IMR-90 (cell line): ENCODE data around the gene WAS. TPM values are rescaled to one million over a fixed set of nuclear protein-coding genes. Genes with fewer than 3 reads are reported as not detected.

Source experiments
- ATAC-seq: fragments of 200-7000 bp; cut with Tn5 transposase; 2 replicates; pipeline ENCODE4 v1.9.1; 2020; ENCODE audit warnings: low read depth, mild to moderate bottlenecking, moderate library complexity
- BruUV-seq: library from RNA; stranded (reverse); fragments of 400-500 nt; replicated peaks from 2 replicates; lab custom pipeline; 2021; lab: Mats Ljungman, UMichigan
- CTCF ChIA-PET: fragments of 300-600 bp; formaldehyde crosslinking; extraction: SDS; loops from one replicate; lab custom pipeline; 2021; ENCODE audit warnings: antibody characterized with exemption; lab: Yijun Ruan, JAX
- POLR2A ChIA-PET: fragments of 300-600 bp; sonication (Branson Sonifier 250); formaldehyde crosslinking; loops from one replicate; lab custom pipeline; 2022; ENCODE audit warnings: antibody characterized with exemption; ENCODE audit not compliant: unreplicated experiment; lab: Charles Lee
- DNase-seq: peaks from one replicate; pipeline ENCODE4 v3.0.0; 2013
- H2AFZ ChIP-seq: replicated peaks from 2 replicates; pipeline ENCODE3; 2013; ENCODE audit warnings: low read length, mild to moderate bottlenecking; ENCODE audit not compliant: poor library complexity
- H2AK5ac ChIP-seq: 2 replicates; pipeline ENCODE4 v1.6.1; 2013; ENCODE audit warnings: low read depth, low read length, inconsistent platforms
- H2AK9ac ChIP-seq: replicated peaks from 2 replicates; pipeline ENCODE3; 2013; ENCODE audit warnings: mild to moderate bottlenecking, low read depth, low read length, moderate library complexity; ENCODE audit not compliant: poor library complexity
- H2BK120ac ChIP-seq: 2 replicates; pipeline ENCODE4 v1.6.1; 2013; ENCODE audit warnings: low read depth, low read length, inconsistent platforms
- H2BK15ac ChIP-seq: 3 replicates; pipeline ENCODE4 v1.6.1; 2013; ENCODE audit warnings: low read depth, low read length, inconsistent platforms
- H2BK20ac ChIP-seq: 2 replicates; pipeline ENCODE4 v1.6.1; 2013; ENCODE audit warnings: low read depth, mild to moderate bottlenecking, inconsistent platforms, low read length, moderate library complexity
- H2BK5ac ChIP-seq: 2 replicates; pipeline ENCODE4 v1.6.1; 2013; ENCODE audit warnings: mild to moderate bottlenecking, low read depth, low read length, inconsistent platforms; ENCODE audit not compliant: poor library complexity, severe bottlenecking
- H3K14ac ChIP-seq: replicated peaks from 2 replicates; pipeline ENCODE4 v1.6.1; 2013; ENCODE audit warnings: low read depth, low read length, inconsistent platforms
- H3K18ac ChIP-seq: 2 replicates; pipeline ENCODE4 v1.6.1; 2013; ENCODE audit warnings: low read depth, low read length, control low read depth
- H3K23ac ChIP-seq: 2 replicates; pipeline ENCODE4 v1.6.1; 2013; ENCODE audit warnings: low read depth, low read length, inconsistent platforms
- H3K27ac ChIP-seq: 2 replicates; pipeline ENCODE4 v1.5.1; 2013; ENCODE audit warnings: mild to moderate bottlenecking, control low read depth, low read length; ENCODE audit not compliant: insufficient read depth
- H3K27me3 ChIP-seq: 2 replicates; pipeline ENCODE4 v1.6.1; 2013; ENCODE audit warnings: low read length; ENCODE audit not compliant: control insufficient read depth, insufficient read depth
- H3K36me3 ChIP-seq: 2 replicates; pipeline ENCODE4 v1.6.1; 2013; ENCODE audit warnings: low read length, mixed read lengths; ENCODE audit not compliant: control insufficient read depth, insufficient read depth
- H3K4ac ChIP-seq: 2 replicates; pipeline ENCODE4 v1.6.1; 2013; ENCODE audit warnings: low read depth, low read length, inconsistent platforms
- H3K4me1 ChIP-seq: 2 replicates; pipeline ENCODE4 v1.6.1; 2013; ENCODE audit warnings: low read length, mixed read lengths; ENCODE audit not compliant: control insufficient read depth, insufficient read depth
- H3K4me2 ChIP-seq: 2 replicates; pipeline ENCODE4 v1.6.1; 2013; ENCODE audit warnings: low read depth, mild to moderate bottlenecking, control low read depth, low read length, moderate library complexity
- H3K4me3 ChIP-seq: 2 replicates; pipeline ENCODE4 v1.5.1; 2013; ENCODE audit warnings: low read depth, mild to moderate bottlenecking, control low read depth, low read length, moderate library complexity; ENCODE audit not compliant: insufficient read depth
- H3K56ac ChIP-seq: 2 replicates; pipeline ENCODE4 v1.6.1; 2013; ENCODE audit warnings: low read length, inconsistent platforms; ENCODE audit not compliant: insufficient read depth; ENCODE audit errors: extremely low read depth
- H3K79me1 ChIP-seq, 2 experiments: 2 replicates each; pipeline ENCODE4 v1.6.1; 2013; ENCODE audit warnings: low read length in 2 of 2, inconsistent platforms in 1 of 2, low read depth in 1 of 2
- H3K9ac ChIP-seq: 2 replicates; pipeline ENCODE4 v1.6.1; 2013; ENCODE audit warnings: low read depth, low read length, control low read depth
- H3K9me1 ChIP-seq: 2 replicates; pipeline ENCODE4 v1.6.1; 2013; ENCODE audit warnings: low read length, inconsistent platforms; ENCODE audit not compliant: insufficient read depth
- H3K9me3 ChIP-seq: 2 replicates; pipeline ENCODE4 v1.6.1; 2013; ENCODE audit warnings: low read length; ENCODE audit not compliant: control insufficient read depth, insufficient read depth
- H4K20me1 ChIP-seq: 2 replicates; pipeline ENCODE4 v1.6.1; 2013; ENCODE audit warnings: low read length, inconsistent platforms; ENCODE audit not compliant: insufficient read depth
- H4K5ac ChIP-seq: 2 replicates; pipeline ENCODE4 v1.6.1; 2013; ENCODE audit warnings: mild to moderate bottlenecking, low read depth, low read length, control low read depth
- H4K8ac ChIP-seq, 2 experiments: 2 replicates each; pipeline ENCODE4 v1.6.1; 2013; ENCODE audit warnings: low read depth in 2 of 2, low read length in 2 of 2, control low read depth in 1 of 2, inconsistent platforms in 1 of 2
- H4K91ac ChIP-seq: 2 replicates; pipeline ENCODE4 v1.6.1; 2013; ENCODE audit warnings: low read depth, low read length, inconsistent platforms; ENCODE audit not compliant: insufficient read depth
- BHLHE40 ChIP-seq: fragments of 150-350 bp; IDR thresholded peaks from 2 replicates; pipeline ENCODE4 v1.6.1; 2016; ENCODE audit warnings: mild to moderate bottlenecking, low read depth, low read length
- CHD1 ChIP-seq: IDR thresholded peaks from 2 replicates; pipeline ENCODE4 v1.6.1; 2012; ENCODE audit warnings: low read depth, low read length, improper control_type of control experiment
- CTCF ChIP-seq: conservative IDR thresholded peaks from 2 replicates; pipeline ENCODE4 v1.5.1; 2012; ENCODE audit warnings: mild to moderate bottlenecking, low read depth, low read length, improper control_type of control experiment
- ELK1 ChIP-seq: fragments of 150-350 bp; IDR thresholded peaks from 2 replicates; pipeline ENCODE4 v1.6.1; 2016; ENCODE audit warnings: low read depth, mild to moderate bottlenecking, low read length, moderate library complexity, borderline replicate concordance
- FOS ChIP-seq: fragments of 150-350 bp; IDR thresholded peaks from 2 replicates; pipeline ENCODE4 v1.6.1; 2016; ENCODE audit warnings: low read depth, low read length
- MAFK ChIP-seq: IDR thresholded peaks from 2 replicates; pipeline ENCODE4 v1.6.1; 2012; ENCODE audit warnings: low read depth, low read length, improper control_type of control experiment
- MAZ ChIP-seq: IDR thresholded peaks from 2 replicates; pipeline ENCODE4 v1.6.1; 2012; ENCODE audit warnings: low read depth, mild to moderate bottlenecking, low read length, improper control_type of control experiment, moderate library complexity, borderline replicate concordance
- MXI1 ChIP-seq: IDR thresholded peaks from 2 replicates; pipeline ENCODE4 v1.6.1; 2012; ENCODE audit warnings: low read depth, mild to moderate bottlenecking, low read length, moderate library complexity, borderline replicate concordance
- NFE2L2 ChIP-seq: fragments of 150-350 bp; IDR thresholded peaks from 2 replicates; pipeline ENCODE4 v1.6.1; 2016; ENCODE audit warnings: low read depth, mild to moderate bottlenecking, low read length
- POLR2A ChIP-seq: IDR thresholded peaks from 2 replicates; pipeline ENCODE4 v1.6.1; 2012; ENCODE audit warnings: mild to moderate bottlenecking, low read depth, low read length
- RAD21 ChIP-seq: IDR thresholded peaks from 2 replicates; pipeline ENCODE4 v1.6.1; 2012; ENCODE audit warnings: low read length, improper control_type of control experiment
- RCOR1 ChIP-seq: IDR thresholded peaks from 2 replicates; pipeline ENCODE4 v1.6.1; 2012; ENCODE audit warnings: mild to moderate bottlenecking, low read length, improper control_type of control experiment; ENCODE audit not compliant: insufficient replicate concordance
- RFX5 ChIP-seq: IDR thresholded peaks from 2 replicates; pipeline ENCODE4 v1.8.0; 2012; ENCODE audit warnings: low read depth, mild to moderate bottlenecking, low read length, moderate library complexity
- SMC3 ChIP-seq: fragments of 150-350 bp; IDR thresholded peaks from 2 replicates; pipeline ENCODE4 v1.6.1; 2016; ENCODE audit warnings: low read depth, mild to moderate bottlenecking, antibody characterized with exemption, low read length, moderate library complexity
- USF2 ChIP-seq: fragments of 150-350 bp; IDR thresholded peaks from 2 replicates; pipeline ENCODE4 v1.6.1; 2017; ENCODE audit warnings: mild to moderate bottlenecking, antibody characterized with exemption, low read length, low read depth
- WGBS, 2 experiments: methylation state at CpG; one replicate each; pipeline versions ENCODE4 v1.1.5 to v1.1.7; 2013; ENCODE audit warnings: missing lambda C conversion rate in 2 of 2; ENCODE audit not compliant: insufficient read length in 1 of 2; ENCODE audit errors: extremely low coverage in 2 of 2; 5-methylcytosine and 5-hydroxymethylcytosine counted together
- dilution Hi-C: fragments of 300-500 bp; cut with HindIII; formaldehyde crosslinking; loops from one replicate; pipeline ENCODE4 v1.14.3; 2018; ENCODE audit warnings: low sequenced_read_pairs; ENCODE audit not compliant: unreplicated experiment
- in situ Hi-C: fragments of 300-500 bp; cut with MboI; formaldehyde crosslinking; loops from 3 replicates; pipeline ENCODE4 v1.14.3; 2019; ENCODE audit warnings: low sequenced_read_pairs, inconsistent platforms, mixed read lengths
- intact Hi-C: fragments of 100-400 bp; cut with micrococcal nuclease; formaldehyde crosslinking; loops from 2 replicates; pipeline ENCODE4 v1.10.0; 2022
- polyA plus RNA-seq, 3 experiments: library from polyadenylated mRNA; depleted of rRNA; stranded (reverse); fragments of >200 nt; gene quantifications; 2 replicates each; pipeline ENCODE4 v1.2.3, GENCODE V29; 2012; ENCODE audit warnings: low replicate concordance in 1 of 3
- total RNA-seq: library from RNA; depleted of rRNA; stranded (reverse); fragments of >200 nt; gene quantifications from 2 replicates; pipeline ENCODE4 v1.2.3, GENCODE V29; 2012

The WAS gene
- total and polyA plus RNA-seq, 2 of the 4 experiments (the other 2 are of a cell fraction) = 0.14 TPM; not detected in 1

GRCh38 chrX:48702032-48702431, 18.4 kb downstream of the WAS start:
- Histone ChIP-seq H3K4me3 (no peak overlapping the region), H2BK120ac (no peak overlapping the region), H2AK9ac (no peak overlapping the region), H3K18ac (no peak overlapping the region), H2BK20ac (no peak overlapping the region), H3K4me1 (no peaks in the 10 kb centered on the region), H4K8ac (no peak overlapping the region), H3K9ac (no peak overlapping the region), H3K27me3 (no peaks in the 10 kb centered on the region; the same call in 1 of the 2 replicates), H3K9me1 (no peaks in the 10 kb centered on the region), H3K36me3 (peaks cover 16% of the 10 kb centered on the region), H2AFZ (no peak overlapping the region), H3K79me1 (peaks cover 0 to 7% of the 10 kb centered on the region in 2 experiments; a peak in 3 of 4 replicates), H3K4me2 (no peak overlapping the region), H2BK5ac (no peak overlapping the region), H2AK5ac (no peak overlapping the region), H3K56ac (no peak overlapping the region), H4K5ac (no peak overlapping the region), H3K23ac (no peak overlapping the region), H3K27ac (no peak overlapping the region), H3K9me3 (no peaks in the 10 kb centered on the region), H4K20me1 (no peaks in the 10 kb centered on the region), H4K91ac (no peak overlapping the region), H2BK15ac (no peak overlapping the region), H3K4ac (no peak overlapping the region), H3K14ac (no peak overlapping the region)
- dilution Hi-C loops (no loop called here), intact Hi-C loops (no loop called here), in situ Hi-C loops (no loop called here)
- ATAC-seq = no peak
- TF ChIP-seq FOS = no peak
- no peak for TF ChIP-seq USF2
- no peak for TF ChIP-seq NFE2L2
- TF ChIP-seq MAFK = no peak
- no peak for TF ChIP-seq MXI1
- no peak for TF ChIP-seq BHLHE40
- no peak for TF ChIP-seq RCOR1
- TF ChIP-seq ELK1 = no peak
- no peak for TF ChIP-seq SMC3
- TF ChIP-seq MAZ = no peak
- TF ChIP-seq RAD21 = no peak
- TF ChIP-seq CTCF = no peak
- no peak for TF ChIP-seq CHD1
- no peak for TF ChIP-seq RFX5
- no peak for TF ChIP-seq POLR2A
- ChIA-PET POLR2A (no interaction called here), CTCF (no interaction called here)
- no peak for DNase-seq
- no TSS peak for BruUV-seq
- no CpG with 5 or more reads among the region's 2 CpGs for WGBS, 2 experiments
